SIG-M5 (cell line): ENCODE results near the gene TANGO6.
"Not testable (repeated sequence)": the region's sequence is repeated elsewhere in the genome, so short reads cannot be mapped to it uniquely, and the experiment has no call there.

Experiments used
- DNase-seq: peaks from one replicate; lab custom pipeline; 2025; lab: John Stamatoyannopoulos, UW

TANGO6 gene

DNA sequence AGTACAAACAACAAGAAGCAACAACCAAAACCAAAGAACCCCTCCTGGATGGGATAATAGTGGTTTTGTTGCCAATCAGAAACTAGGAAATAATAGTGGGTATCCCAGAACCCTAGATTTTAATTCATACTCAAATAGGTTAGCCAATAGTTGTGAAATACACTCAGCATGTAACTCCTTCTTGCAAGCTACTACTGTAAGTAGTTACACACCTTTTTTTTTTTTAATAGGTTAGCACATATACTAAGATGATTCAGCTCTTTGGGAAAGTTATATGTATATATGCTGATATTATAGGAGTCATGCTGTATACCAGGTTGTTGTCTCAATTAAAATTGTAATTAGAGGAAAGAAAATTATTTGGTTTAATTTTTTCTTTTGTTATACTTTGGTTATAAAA, 169.6 kb downstream of the TANGO6 start:
- DNase-seq, result no peak

DNA sequence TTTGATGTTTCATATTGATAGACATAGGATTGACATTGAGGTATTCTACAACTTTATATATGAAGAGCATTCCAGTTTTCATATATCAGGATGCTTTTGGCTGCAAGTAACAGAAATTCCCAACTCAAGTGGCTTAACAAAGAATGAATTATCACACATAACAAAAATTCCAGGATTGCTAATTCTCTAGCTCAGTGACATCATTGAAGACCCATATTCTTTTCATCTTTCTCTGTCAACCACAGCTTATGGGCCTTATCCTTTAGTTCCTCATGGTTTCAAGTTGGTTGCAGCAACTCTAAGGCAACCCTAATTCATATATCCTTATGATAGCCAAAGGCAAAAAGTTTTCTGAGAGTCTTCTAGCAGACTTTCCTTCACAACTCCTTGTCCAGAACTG, 170.7 kb downstream of the TANGO6 start:
- DNase-seq, result no peak

GRCh38 chr16:69014811-69015210, 171.5 kb downstream of the TANGO6 start:
- no peak for DNase-seq

DNA sequence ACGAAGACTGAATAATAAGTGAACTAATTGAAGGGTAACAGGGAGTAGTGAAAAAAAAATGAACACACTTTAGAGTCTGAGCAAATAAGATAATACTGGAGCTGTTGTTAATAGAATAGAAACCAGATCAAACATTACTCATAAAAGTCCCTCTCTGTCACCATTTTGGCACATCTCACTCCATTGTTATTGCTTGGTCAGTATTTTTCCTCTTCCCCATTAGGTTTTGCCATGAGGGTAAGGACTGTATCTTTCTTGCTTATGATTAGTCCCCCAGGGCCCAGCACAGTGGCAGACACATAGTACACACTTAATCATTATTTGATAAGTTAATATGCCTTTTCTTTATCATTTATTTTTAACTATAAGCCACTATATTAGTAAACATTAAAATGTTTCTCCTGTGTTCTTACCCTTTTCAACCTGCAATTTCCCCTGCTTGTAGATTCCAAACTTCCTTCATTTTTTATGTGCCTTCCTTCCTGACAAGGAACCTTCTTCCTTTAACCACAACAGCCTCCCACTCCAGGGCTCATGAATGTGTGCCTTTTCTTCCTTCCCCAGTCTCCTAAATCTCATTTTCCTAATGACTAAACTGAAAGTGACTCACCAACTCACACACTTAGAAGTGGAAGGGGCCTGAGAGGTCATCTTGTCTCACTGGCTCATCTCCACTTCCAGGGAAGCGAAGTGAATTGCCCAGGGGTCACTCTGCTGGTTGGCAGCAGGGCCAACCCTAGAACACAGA, 173.9 kb downstream of the TANGO6 start:
- DNase-seq, result no peak

- DNase-seq, result no peak
Measured at GRCh38 chr16:69019811-69020210, 176.5 kb downstream of the TANGO6 start.

- DNase-seq, result no peak
Measured at GRCh38 chr16:69029121-69029520, 185.8 kb downstream of the TANGO6 start.

DNA sequence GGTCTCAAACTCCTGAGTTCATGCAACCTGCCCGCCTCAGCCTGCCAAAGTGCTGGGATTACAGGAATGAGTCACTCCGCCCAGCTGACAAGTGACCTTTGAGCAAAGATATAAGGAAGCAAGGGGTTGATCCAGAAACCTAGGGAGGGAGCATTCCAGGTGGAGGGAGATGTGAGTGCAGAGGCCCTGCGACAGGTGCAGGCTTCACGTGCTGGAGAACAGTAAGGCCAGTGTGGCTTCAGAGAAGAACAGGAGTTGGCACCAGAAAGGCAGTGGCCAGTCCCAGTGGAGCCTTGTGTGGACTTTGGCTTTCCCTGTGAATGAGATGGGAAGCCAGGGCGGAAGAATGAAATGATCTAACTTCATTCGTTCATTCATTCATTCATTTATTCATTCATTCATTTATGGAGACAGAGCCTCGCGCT, 188.6 kb downstream of the TANGO6 start:
- DNase-seq, result no peak

DNA sequence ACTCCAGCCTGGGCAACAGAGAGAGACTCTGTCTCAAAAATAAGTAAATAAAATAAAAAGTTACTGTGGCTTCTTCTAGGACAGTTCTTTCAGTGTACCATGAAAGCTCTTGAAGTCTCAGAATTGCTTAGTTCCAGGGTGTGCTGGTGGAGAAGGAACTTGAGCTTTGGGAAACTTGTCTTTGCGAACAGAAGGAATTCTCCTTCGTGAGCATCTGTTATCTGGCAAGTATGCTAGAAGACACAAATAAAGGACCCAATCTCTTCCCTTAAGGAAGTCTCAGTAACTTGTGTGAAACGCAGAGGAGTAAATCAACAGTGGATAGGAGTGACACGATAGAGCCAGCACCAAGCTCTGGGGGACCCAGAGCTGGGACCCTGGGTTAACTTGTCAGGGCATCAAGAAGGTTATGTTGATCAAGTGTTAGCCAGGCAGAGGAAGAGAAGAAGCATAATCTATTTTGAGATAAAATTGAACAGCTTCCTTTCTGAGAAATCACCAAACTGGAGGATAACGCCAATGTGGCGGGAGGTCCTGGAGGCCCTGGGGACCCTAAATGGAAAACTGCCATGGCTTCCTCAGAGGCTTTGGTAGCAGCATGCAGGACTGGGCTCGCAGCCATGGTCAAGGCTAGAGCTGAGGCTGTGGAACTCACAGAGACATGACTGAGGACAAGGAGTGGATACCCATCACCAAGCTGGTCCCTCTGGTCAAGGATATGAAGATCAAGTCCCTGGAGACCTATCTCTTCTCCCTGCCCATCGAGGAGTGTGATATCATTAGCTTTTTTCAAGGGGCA, 190.0 kb downstream of the TANGO6 start:
- no peak for DNase-seq

GRCh38 chr16:69035375-69035774, 192.0 kb downstream of the TANGO6 start:
- DNase-seq, result no peak

DNA sequence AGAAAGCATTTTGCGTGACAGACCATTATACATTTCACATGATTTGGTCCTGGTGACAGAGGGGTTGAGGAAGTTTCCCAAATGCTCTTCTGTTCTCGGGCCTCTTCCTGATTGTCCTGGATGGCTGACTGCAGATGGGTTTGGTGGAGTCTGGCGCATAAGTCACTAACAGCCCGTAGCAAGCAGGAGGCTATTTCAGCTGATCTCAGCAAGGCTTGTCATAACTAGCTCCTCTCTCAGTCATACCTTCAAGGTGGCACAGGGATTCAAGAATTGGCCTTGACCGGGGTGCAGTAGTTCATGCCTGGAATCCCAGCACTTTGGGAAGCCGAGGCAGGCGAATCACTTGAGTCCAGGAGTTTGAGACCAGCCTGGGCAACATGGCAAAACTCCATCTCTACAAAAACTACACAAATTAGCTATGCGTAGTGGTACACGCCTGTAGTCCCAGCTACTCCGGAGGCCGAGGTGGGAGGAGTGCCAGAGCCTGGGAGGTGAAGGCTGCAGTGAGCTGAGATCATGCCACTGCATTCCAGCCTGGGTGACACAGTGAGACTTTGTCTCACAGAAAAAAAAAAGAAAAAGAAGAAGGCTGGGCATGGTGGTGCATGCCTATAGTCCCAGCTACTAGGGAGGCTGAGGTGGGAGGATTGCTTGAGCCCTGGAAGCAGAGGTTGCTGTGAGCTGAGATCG, 193.2 kb downstream of the TANGO6 start:
- no peak for DNase-seq

DNA sequence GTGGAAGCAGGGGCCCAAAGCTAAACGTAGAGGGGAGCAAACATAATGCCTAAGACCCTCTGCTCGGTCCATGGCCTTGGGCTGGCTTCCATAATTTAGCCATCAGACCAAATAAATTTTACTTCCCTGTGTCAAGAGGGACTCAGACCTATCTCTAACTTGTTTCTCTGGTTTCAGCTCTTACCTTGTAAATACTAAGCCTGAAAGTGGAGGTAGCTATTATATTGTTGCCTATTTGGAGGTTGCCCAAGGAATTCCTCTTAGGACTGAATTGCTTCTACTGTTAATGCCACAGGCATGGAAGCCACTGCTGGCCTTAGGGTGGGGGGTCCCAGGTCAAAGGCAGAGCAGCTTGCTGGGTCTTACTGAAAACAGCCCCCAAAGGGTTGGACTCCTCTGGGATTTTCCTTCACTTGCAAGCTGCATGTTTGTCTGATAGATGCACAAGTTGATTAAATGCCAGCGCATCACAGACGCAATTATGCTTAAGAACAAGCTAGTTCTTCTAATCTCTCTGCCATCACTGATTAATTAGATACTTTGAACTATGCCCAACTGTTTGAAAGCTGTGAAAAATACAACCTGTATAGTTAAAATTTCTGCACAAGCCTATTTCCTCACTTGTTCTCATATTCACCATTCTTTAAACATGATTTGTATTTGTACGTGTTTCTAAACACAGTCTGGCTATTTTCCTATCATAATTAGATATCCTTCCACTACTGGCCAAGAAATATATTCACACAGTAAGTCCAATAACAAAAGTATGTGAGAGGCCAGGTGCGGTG, 194.2 kb downstream of the TANGO6 start:
- no peak for DNase-seq

DNA sequence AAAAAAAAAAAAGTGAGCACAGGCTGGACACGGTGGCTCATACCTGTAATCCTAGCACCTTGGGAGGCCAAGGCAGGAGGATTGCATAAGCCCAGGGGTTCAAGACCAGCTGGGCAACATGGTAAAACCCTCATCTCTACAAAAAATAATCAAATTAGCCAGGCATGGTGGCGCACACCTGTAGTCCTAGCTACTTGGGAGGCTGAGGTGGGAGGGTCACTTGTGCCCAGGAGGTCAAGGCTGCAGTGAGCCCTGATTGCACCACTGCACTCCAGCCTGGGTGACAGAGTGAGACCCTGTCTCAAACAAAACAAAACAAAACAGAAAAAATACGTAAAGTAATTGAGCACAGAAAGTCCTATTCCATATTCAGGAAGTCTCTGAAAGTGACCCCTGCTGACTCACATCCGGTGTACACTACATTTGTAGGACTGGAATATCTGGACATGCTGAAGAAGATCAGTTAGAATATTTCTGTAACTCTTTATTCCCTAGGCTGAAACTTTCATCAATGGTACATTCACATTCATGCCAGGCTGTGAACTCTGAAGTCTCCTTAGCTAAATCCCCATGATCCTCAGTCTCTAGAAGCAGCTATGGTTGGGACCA, 196.1 kb downstream of the TANGO6 start:
- DNase-seq, result no peak

DNA sequence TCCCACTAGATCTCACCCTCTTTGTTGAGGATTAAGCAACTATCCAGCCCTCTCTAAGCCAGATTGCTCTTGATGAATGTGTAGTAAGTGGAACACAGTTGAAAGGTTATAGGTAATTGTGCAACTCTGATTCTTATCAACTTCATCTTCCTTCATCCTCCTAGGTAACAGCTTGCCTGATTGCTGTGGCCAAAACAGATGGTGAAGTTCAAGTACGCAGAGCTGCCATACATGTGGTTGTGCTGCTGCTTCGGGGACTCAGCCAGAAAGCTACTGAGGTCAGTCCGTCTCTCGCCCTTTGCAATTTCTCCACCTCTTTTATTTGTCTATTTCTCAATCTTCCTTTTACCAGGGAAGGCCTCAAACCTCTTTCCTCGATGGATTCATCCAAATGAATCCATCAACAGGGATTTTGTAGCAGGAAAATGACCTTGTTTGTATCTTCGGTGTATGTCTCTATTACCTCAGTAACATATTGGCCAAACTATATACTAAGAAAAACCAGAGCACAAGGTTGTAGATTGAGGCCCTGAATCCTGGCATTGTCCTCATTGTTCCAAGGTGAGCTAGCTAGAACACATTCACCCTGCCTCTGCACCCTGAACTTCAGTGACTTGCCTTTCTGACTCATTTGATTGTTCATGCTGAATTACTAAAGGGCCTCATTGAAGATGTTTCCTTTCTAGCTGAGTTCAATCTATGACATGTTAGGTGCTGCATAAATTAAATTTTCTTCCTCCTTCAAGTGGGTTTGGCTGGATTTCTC, 197.0 kb downstream of the TANGO6 start:
- DNase-seq, result no peak

DNA sequence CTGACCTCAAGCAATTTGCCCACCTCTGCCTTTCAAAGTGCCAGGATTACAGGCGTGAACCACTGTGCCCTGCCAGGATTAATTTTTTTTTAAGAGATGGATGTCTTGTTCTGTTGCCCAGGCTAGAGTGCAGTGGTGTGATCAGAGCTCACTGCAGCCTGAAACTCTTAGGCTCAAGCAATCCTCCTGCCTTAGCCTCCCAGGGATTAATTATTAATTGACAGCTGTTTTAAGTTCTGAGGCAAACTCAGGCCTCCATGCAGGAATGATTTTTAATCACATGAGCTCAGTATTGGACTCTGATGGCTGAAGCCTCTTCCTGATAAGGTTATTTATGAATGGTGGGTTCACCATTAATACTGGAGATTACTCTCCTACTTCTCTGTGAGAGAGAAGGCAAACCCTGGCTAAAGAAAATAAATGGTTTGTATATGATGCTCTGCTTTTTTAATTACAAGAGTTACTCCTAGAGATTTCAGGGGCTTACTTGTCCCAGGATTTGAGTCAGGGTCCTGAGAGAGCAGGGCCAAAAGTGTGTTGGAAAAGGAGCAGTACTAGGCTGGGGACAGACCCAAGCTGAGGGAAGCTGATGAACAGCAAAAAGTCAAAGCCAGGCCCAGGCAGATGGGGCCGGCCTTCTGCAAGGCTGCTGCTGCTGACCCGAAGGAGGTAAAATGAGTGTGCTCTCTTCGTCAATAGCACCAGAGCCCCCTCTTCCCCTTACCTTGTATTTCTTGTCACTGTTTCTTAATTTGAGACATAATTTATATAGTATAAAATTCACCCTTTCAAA, 205.2 kb downstream of the TANGO6 start:
- DNase-seq, result no peak

GRCh38 chr16:69049146-69049545, 205.8 kb downstream of the TANGO6 start:
- no peak for DNase-seq

DNA sequence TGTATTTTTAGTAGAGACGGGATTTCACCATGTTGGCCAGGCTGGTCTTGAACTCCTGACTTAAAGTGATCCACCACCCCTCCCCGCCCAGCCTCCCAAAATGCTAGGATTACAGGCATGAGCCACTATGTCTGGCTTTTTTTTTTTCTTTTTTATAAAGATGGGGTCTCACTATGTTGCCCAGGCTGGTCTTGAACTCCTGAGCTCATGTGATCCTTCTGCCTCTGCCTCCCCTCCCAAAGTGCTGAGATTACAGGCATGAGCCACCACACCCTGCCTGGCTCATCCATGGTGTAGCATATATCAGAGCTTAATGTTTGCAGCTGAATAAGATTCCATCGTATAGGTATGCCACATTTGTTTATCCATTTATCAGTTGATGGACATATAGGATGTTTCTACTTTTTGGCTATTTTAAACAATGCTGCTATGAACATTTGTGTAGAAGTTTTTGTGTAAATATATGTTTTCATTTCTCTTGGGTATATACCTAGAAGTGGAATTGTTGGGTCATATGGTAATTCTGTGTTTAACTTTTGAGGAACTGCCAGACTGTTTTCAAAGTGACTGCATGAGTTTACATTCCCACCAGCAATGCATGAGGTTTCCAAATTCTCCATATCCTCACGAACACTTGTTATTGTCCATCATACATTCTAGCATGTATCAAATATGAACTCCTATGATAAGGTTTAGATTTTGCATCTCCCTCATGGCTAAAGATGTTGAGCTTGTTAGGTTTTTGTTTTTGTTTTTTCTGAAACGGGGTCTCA, 206.5 kb downstream of the TANGO6 start:
- DNase-seq, result no peak

DNA sequence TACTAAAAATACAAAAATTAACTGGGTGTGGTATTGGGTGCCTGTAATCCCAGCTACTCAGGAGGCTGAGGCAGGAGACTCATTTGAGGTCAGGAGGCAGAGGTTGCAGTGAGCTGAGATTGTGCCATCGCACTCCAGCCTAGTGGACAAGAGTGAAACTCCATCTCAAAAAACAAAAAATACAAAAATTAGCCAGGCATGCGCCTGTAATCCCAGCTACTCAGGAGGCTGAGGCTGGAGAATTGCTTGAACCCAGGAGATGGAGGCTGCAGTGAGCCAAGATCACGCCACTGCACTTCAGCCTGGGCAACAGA, 208.1 kb downstream of the TANGO6 start:
- DNase-seq, result not testable (repeated sequence)

DNA sequence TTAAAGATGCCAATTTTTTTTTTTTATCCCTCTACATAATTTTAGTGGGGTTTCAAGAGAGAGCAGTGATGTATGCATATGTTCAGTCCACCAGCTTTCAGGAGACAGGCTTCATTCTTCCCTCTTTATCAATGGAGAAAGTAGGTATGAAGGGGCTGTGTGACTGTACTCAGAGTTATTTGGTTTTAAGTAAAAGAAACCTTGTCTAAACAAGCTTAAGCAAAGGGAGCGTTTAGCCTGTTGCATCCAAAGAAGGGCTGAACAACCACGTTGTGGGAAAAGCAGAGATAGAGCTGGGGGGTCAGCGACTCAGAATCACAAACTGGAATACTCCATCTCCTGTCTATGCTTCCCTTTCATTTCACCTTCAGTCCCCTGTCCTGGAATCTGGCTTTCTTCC, 211.7 kb downstream of the TANGO6 start:
- DNase-seq, result no peak

GRCh38 chr16:69055980-69056379, 212.6 kb downstream of the TANGO6 start:
- DNase-seq, result no peak
